NCI-H748 treated with DMSO at 0.1 percent for 48 hours (cell line): ENCODE results near the gene NR3C2.
A peak's percentile ranks its signal among the peaks of the same experiment; 100 is the strongest.

Experiments
- DNase-seq: peaks from one replicate; lab custom pipeline; 2025; lab: John Stamatoyannopoulos, UW

Gene NR3C2

DNA sequence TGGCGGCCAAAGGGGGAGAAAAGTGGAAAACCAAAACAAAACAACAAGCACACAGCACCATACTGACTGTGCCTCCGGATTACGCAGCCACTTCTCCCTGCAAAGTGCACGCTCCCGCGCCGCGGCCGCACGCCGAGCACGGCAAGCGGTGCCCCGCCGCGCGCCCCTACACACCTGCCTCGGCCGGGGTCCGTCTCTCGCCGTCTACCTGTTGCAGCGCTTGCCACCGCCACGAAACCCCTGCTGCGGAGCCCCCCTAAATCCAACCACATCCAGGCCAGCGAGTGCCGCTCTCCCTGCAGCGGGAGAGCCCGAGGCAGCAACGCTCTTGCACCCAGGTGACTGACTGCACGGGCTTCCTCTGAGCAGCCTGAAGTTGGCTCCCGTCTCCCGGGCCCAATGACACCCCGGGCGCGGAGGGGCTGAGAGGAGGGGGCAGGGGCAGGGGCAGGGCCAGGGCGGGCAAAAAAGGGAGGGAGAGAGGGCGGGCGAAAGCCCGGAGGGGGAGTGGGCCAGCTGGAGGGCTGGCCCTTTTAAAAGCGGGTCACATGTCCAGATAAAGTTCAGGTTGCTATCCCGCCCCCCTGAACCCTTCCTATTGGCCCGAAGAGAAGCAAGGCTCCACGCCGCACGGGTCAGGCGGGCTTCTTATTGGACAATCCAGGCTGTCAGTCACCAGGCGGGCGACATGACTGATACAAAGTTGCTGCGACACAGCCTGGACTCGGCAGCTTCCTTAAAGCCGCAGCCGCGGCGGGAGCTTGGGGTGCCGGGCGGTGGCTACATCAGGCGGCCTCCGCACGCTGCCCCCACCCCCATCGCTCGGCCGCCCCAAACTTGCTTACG lies at the start of gene NR3C2:
NR3C2 (minus strand) TSS at position 429 of the 846 bp plus-strand sequence.
- DNase-seq: peak; percentile 76

DNA sequence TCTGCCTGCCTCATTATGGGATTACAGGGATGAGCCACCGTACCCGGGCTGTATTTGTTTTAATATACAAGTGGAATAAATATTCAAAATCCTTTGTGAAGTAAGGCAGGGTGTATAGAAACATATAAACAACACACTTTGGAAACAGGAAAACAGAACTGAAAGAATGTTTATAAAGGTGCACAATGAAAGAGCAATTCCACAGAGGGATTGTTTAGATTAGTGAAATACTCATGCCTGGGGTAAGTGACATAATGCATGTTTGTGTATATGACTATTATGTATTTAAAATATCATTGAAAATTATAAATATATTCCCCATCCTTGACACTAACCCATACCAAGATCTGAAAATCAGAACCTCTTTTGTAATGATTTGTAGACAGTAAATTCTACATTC lies 45.0 kb upstream of the NR3C2 start:
- no peak for DNase-seq

DNA sequence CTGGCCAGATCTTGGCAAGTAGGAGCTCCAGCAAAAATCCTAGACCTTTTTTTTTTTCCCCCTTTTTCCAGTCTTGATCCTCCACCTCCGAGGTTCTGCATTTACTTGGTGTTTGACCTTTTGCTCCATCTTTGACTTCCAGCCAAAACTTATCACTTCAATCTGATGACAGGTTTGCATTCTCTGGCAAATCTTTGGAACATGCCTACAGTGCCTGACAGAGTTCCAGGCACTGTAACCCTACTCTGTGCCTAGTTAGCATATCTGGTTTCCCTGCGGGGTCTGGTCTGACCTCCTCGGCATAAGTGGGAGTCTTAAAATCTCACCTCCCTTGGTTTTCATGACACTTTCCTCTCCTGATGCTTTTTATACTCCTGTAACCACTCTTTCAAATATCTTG lies 39.4 kb upstream of the NR3C2 start:
- no peak for DNase-seq

DNA sequence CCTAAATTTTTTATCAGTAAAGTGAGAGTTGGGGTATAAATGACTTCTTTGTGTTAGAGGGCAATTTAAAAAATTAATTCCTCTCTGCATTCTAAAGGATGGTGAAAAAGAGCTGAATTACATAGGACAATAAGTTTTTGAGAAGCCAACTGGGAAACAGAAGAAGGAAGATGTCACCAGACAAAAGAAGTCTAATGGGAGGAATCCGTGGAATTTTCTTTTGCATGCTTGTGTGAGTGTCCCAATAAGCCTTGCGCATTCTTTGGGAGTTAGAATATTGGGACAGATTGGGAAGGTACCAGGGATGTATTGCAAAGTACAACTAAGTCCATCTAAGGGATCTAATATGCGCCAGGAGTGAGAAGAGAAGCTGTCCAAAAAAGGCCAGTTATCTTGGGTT lies 35.1 kb upstream of the NR3C2 start:
- no peak for DNase-seq

DNA sequence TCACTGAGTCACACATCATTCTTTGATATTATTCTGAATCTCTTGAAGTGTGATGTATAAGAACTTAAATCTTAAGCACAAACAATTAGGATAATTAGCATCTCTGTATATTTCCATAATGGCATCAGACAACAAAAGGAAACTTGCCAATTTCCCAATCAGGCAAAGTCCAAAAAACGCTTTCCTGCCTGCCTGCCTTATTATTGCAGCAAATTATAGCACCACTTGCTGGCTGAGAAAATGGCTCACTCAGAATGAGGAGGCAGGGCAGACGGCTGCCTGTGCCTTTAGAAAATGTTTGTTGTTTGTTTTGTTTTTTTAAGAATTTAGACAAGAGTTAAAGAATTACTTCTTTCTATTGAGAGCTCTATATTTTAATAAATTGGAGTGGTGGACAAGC lies 27.7 kb upstream of the NR3C2 start:
- no peak for DNase-seq

DNA sequence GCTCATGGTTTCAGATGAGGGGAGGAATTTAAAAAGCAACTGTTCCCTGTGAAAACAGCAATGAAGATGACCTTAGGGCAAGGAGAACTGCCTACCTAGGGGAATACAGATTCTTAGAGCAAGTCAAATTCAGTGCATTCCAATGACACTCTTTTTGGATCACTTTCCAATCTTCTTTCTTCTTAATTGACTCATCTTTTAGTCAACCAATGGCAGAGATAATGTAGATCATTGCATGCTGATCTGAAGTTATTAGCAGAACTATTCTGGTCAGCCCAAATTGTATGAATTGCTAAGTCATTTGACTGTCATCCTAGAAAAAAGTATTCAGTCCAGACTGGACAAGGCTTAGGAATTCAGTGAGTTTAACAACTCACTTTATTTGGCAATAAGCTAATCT lies 12.6 kb upstream of the NR3C2 start:
- no peak for DNase-seq

DNA sequence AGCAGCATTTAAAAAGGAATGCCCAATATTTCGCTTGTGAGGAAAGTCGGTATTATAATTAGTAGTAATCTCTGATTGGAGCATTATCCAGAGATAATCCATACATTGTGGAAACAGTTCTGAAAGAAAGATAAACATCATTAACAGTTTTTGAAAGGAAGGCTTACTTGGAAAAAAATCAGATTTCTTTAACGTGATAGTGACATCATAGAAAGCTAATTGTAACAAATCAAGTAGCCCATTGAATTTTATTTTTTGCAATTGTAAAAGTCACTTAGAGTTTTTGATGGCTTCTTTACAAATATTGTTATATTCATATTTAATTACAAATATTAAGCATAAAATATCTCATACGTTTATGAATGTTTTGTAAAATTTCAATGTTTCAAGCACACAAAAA lies 11.6 kb upstream of the NR3C2 start:
- no peak for DNase-seq

DNA sequence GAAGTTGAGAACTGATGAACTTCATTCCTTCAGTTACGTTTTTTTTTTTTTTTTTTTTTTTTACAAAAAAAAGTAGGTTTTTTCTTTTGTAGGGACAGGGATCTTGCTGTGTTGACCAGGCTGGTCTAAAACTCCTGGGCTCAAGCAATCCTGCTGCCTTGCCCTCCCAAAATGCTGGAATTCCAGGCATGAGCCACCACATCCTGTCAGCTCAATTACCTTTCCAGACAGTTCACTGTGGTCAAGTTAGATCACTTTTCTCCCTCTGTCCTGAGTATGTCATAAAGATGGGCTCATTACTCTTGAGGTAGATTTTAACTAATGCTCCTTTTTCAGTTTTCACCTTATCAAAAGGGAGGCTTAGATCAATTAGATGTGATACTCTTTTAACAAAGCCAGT lies 10.8 kb upstream of the NR3C2 start:
- DNase-seq: no peak

DNA sequence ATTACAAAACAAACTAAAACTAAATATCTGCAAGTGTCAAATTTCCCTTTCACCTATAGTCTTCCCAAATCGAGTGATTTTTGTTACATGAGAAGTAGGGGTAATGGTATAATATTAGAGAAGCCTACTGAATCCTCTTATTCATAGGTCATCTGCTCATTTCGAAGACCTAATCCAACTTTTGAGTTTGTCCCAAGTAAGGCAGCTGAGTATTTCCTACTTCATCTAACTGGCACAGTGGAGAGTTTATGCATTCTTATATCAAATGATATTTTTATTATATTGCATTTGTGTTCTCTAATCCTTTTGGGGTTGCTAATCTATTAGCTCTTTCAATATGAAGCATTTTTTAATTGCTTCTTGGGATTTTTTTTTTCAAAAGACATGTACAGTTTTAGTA lies 7.7 kb upstream of the NR3C2 start:
- DNase-seq: no peak

DNA sequence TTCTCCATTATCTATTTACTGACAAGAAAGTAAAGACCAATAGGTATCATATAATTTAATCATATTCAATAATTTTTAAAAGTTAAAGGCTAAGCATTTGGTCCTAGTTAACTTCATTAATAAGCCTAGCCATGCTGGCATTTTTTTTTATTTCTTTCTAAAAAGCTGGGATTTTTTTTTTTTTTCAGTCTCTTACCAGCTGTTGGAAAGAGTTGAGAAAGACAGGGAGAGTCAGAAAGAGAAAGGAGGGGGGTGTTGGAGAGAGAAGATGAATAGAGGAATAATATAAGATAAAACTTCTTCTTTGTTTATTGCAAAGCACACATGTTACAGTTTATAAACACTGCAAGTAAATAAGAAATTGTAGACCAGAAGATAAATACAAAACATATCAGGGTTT lies 5.9 kb upstream of the NR3C2 start:
- no peak for DNase-seq

DNA sequence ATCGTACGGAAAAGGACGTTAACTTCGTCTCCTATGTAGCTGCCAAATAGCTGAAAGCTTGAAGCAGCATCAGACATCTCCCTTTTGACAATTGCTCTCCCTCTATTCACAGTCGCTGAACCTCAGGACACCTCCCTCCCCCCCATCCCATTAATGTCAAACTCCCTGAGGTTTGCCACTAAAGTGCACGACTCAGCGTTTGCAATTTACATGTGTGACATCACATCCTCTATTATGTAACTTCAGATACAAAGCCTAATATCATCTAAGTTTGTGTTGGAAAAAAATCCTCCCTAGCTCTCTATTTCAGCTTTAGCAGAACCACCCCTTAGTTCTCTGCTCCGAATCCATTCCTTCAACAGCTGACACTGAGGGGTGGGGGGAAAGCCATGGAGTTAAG lies 5.5 kb upstream of the NR3C2 start:
- no peak for DNase-seq

DNA sequence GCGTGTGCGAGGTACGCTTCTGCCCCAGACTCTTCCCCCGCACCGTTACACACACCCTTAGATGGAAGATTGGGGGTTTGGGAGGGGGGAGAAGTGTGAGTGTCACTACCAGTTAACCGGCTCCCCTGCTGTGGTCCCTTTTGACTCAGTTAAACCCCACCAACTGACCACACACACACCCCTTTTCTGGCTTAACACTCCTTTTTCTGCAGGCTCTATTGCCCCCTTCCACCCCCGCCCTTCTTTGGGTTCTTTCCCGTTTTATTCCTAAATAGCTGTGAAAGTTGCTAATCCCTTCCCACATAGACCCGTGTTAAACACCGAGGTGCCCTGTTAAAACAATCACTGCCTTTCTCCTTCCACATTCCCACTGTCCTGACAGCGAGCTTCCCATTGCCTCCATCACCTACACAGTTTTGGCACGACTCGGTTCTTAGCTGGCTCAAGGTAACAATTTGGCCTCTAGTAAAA lies 3.7 kb upstream of the NR3C2 start:
- no peak for DNase-seq

DNA sequence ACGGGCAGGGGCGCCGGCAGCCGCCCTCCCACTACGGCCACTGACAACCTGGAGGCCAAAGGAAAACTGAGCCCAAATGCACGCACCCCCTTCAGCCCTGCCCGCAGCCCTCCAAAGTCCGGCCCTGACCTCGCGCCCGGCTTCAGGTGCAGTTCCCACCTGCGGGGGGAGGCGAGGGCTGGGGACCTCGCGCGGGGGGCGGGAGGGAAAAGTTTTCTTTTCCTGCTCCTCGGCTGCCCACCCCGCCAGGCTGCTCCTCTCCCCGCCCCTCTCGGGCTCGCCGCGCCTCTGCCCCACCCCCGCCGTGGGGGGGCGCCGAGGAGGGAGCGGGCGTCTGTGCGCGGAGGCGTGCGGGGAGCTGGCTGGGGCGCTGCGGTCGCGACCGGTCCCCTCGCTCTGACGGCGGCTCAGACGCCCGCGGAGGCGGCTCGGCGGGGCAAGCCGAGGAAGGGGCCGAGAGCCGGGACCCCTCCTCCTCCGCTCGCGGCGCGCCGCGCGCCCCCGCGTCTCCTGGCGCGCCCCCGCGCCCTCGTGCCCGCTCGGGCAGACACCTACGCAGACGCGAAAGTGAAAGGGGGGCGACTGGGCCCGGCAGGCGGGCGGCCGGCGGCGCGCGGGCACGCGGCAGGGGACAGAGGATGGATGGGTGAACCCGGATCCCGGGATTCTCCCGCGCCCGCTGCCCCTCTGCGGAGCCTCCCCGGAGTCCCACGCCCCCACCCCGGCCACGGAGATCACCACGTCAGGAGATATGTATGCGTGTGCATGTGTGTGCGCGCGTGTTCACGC lies 3.1 kb upstream of the NR3C2 start:
- DNase-seq: no peak

DNA sequence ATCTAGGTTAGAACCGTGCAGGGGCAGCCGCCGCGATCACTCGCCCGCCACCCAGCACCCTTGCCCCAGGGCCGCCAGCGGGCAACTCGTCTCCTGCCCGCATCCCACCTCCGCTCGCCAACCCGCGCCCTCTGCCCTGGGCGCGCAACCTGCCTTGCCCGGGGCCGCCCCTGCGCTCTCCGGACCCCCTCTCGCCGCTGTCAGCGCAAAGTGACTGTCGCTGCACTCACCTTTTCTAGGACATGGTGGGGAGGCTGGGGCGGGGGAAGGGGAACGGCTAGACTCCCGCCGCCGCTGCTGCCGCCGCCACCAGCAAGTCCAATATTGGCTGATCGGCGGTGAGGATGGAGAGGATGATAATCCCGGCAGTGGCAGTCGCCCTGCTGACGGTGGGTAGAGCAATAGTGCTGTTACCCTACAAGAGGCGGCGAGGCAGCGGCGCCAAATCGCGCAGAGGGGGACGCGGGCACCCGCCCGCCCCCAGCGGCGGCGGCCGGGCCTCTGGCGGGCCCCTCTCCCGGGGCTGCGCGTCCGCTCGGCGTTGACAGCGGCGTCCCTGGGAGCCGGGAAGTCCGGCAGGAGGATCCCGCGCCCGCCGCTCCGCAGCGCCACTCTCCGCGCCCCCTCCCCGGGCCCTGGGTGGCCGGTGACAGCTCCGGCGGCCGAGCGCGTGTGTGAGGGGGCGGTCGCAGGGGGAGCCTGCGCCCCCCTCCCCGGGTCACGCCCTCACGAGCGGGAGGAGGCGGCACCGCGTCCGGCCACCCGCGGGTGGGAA lies 2.3 kb upstream of the NR3C2 start:
- no peak for DNase-seq

DNA sequence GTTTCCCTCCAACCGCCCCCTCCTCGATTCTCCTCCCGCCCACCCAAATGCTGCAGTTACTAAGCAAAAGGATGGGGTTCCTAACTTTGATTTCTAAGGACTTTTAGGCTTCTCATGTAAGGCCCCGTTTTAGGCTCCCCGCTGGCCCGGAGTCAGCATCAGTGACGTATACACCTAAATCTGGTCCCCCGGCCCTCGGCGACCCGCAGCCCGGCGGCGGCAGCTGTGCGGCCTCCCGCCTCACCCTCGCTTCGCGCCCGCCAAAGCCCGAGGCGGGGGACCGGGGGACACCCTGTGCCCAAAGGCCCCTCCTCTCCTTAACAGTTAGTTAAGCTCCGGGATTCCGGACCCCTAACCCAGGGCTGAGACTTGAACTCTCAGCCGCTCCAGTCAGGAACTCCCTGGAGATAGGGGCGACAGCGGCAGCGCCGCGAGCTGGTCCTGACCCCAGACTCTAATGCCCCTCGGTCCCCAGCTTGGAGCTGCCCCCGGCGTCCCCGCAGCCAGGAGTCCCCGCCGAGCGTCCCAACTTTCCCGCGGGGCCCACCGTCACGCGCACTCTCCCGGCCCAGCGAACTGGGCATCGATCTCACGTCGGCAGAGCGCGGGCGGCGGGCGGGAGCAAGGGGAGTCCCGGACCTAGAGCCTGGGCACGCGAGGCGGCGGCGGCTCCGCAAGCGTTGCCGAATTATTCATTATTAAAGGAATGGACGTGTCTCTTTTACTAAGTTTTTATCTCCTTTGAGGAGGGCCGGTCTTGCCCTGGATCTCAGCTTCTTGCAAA lies 1.5 kb upstream of the NR3C2 start:
- DNase-seq: no peak

DNA sequence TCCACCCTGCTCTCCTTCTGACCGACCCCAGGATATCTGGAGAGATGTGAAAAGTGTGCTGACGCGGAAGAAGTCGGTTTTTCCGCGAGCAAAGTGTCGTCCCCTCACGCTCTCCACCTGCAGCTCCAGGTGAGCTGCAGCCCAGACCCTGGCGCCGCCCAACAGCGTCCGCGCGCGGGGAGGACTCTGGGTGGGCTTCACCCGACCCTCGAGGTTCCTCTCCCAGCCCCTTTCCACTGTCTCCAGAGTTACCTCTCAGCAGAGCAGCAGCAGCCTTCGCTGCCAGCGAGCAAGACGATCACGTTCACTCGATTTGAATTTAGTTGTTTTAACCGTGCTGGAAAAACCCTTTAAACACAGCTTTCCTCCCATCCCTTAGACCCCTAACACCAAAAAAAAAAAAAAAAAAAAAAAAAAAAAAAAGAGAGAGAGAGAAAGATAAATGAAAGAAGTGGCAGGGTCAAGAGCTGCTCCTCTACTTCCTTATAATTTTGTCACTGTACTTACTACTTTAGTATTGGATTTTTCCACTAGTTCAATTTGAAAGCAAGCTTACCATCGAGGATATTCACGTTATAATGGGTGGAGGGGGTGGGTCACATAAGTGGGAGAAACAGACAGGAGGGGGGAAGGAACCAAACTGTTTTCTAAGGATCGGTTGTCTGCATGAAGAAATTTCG lies 758 bp upstream of the NR3C2 start:
- DNase-seq: no peak

DNA sequence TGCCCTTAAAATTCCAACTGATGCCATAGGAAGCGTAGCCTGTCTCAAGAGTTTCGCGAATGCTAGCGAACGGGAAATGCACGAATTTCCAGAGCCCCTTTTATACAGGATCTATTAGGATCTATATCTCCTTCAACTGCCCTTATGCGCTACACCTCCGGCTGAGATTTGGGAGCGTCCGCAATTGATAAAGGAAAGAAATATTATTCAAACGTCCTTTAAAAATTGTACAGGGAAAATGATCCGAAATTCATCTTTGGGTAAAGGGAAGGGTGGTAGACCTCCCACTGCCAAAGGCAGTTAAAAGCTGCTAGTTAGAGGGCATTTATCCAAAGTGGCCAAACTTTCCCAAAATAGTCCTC lies 609 bp downstream of the NR3C2 start:
- DNase-seq: no peak

DNA sequence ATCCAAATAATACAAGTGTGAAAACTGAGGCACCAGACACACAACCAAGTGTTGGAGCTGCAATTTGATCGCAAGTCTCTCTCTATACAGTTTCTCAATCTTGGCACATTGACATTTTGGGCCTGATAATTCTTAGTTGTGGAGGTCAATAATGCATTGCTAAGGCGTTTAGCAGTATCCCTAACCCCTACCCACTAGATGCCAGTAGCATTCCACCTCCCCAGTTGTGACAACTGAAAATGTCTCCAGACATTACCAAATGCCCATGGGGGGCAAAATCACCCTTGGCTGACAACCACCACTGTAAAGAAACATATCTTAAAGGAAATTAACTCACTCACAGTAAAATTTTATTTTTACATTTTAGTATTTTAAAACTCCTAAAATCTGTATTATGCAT lies 4.2 kb downstream of the NR3C2 start:
- DNase-seq: no peak

DNA sequence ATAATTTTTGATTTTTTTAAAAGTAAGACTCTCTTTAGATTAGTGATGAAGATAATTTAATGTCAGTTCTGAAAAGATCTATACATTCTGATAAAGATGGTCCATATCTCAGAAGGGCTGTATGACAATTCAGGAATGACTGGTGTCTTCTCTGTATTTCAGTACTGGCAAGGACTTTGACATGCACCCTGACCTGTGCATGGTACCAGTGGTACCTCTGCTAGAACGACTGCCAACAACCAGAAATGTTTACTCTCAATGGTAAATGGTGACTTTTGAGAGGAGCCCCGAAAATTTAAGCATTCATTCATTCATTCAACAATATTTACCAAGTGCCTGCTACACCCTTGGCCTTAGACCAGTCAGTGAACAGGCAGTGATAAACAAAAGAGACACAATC lies 4.8 kb downstream of the NR3C2 start:
- DNase-seq: no peak

DNA sequence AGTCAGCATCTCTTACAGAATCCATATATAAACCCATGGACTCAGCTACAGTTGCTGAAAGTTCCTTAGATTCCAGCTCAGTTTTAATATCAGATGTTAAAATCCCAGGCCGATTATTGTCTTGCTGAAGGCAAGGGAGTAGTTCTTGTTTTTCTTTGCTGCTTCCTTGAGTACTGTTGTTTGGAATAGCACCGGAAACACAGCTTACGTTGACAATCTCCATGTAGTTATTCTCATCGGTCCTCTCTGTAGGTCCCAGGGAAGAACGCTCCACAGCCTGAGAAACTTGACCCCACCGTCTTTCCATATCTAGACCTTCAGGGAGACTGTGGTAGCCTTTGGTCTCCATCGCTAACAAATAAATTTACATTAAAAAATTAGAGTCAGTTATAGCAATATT lies 5.7 kb downstream of the NR3C2 start:
- no peak for DNase-seq

DNA sequence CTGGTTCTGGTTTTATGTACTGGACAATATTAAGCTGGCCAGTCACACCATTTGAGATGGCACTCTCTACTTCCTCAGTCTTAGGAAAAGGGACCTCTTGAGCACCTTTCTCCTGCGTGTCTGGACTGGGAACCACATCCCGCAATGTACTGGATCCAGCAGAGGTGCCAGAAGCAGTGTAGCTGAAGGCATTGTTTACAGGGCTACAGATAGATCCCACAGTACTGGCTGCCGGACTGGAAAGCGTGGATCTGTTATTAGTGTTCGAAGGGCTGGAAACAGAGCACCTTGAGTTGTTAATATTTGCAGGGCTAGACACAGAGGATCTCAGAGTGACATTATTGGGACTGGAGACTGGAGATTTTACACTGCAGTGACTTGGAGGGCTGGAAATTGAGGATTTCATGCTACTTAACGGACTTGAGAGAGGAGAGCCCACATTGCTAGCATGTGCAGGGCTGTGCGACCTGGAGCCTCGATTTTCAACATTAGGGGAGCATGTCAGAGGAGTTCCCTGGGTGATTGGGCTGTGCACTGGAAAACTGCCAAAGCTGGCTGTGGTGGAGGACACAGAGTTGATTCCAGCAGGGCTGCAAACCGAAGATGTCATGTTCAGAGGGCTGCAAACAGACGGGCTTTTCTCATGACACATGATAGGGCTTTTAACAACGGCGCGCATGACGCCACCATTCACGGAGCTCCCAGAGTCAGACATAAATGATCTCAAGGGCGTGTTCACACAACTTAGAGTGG lies 6.4 kb downstream of the NR3C2 start:
- DNase-seq: no peak
